ENCODE data around the gene ZFYVE19. TPM values are rescaled to one million over a fixed set of nuclear protein-coding genes. Genes with fewer than 3 reads are reported as not detected.

The ZFYVE19 gene
- total RNA-seq, 4 donors from 2014 or later: 5.6 to 37.5 (median 15.2) TPM

DNA sequence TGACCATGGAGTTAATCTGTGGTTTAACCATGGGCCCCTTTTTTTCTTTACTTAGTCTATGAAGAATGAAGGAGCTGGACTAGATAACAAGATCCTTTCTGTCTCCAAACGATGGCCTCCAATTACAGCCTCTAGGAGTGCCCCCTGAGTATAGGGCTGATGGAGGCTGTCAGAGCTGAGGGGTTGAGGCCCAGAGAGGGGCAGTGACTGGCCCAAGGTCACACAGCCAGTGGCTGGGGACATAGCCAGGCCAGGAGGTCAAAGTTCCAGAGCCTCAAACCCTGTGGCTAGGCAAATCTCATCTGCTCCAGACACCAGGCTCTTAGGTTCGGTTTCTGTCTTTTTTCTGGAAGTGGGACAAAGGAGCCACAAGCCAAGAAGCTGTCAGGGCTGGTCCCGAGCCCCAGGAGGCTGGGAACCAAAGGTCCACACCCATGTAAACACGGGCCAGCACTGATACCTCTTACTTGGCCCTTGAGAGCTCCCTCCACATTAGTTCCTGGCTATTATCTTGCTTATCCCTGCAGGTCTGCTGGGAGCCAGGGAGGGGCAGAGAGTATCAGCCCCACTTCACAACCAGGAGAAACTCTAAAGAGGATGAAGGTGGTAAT, 56.9 kb downstream of the ZFYVE19 start:
- intact Hi-C loops (cut with DNase I; ENCODE audit: low total_unique reads): no loop called here
- Histone ChIP-seq H3K9me3 (no peaks in the 10 kb centered on the region), H3K27ac (no peak overlapping the region), H3K36me3 (no peaks in the 10 kb centered on the region), H3K4me3 (no peak overlapping the region), H3K27me3 (no peaks in the 10 kb centered on the region), H3K4me1 (no peaks in the 10 kb centered on the region)
- no peak for DNase-seq
- TF ChIP-seq POLR2A (IDR thresholded peaks at IDR 0.05): no peak
- TF ChIP-seq CTCF (IDR thresholded peaks at IDR 0.05): no peak

Small RNA genes lying within 50 kb of the gene (small RNA-seq; reads per million reads assigned to genes)
- not detected for gene SUMO2P15

Other genes with a start within 250 kb of the ZFYVE19 start
- gene CCDC32, start 242.0 kb upstream of the ZFYVE19 start, total RNA-seq: 10 to 100 TPM; 18.2 to 39.3 (median 29.3) TPM
- gene RPUSD2, start 237.8 kb upstream of the ZFYVE19 start, total RNA-seq: 10 to 100 TPM in 1 of 4 donors, 1 to 10 TPM in 1, under 1 TPM in 2; 0.29 to 18.6 (median 5.0) TPM
- 10 to 100 TPM in 1 of 4 donors, under 1 TPM in 2, not detected in 1; 0.26 to 33.5 (median 0.55) TPM for gene KNL1, start 212.8 kb upstream of the ZFYVE19 start, total RNA-seq
- 1 to 10 TPM in 2 of 4 donors, under 1 TPM in 1, not detected in 1; 0.51 to 7.7 (median 1.3) TPM for gene RAD51, start 111.9 kb upstream of the ZFYVE19 start, total RNA-seq
- 10 to 100 TPM in 2 of 4 donors, 1 to 10 TPM in 2; 6.4 to 27.0 (median 16.1) TPM for gene RMDN3, start 51.8 kb upstream of the ZFYVE19 start, total RNA-seq
- 100 to 1,000 TPM in 1 of 4 donors, 10 to 100 TPM in 2, 1 to 10 TPM in 1; 6.2 to 113 (median 34.5) TPM for gene GCHFR, start 43.0 kb upstream of the ZFYVE19 start, total RNA-seq
- gene C15orf62, start 37.1 kb upstream of the ZFYVE19 start, total RNA-seq: under 1 TPM in 2 of 4 donors, not detected in 2; 0.28 to 0.55 TPM
- 10 to 100 TPM in 3 of 4 donors, 1 to 10 TPM in 1; 6.1 to 79.4 (median 32.5) TPM for gene DNAJC17, start 384 bp downstream of the ZFYVE19 start, total RNA-seq
- not detected for gene PPP1R14D, start 21.6 kb downstream of the ZFYVE19 start, total RNA-seq
- 10 to 100 TPM in 1 of 4 donors, 1 to 10 TPM in 2, not detected in 1; 2.0 to 38.1 (median 2.3) TPM for gene SPINT1, start 37.0 kb downstream of the ZFYVE19 start, total RNA-seq
- gene RHOV, start 67.1 kb downstream of the ZFYVE19 start, total RNA-seq: under 1 TPM in 1 of 4 donors, not detected in 3; 0.76 TPM
- gene VPS18, start 87.4 kb downstream of the ZFYVE19 start, total RNA-seq: 10 to 100 TPM in 2 of 4 donors, 1 to 10 TPM in 2; 3.8 to 33.3 (median 17.3) TPM
- 10 to 100 TPM; 18.2 to 31.1 (median 22.6) TPM for gene DLL4, start 122.3 kb downstream of the ZFYVE19 start, total RNA-seq
- gene CHAC1, start 146.4 kb downstream of the ZFYVE19 start, total RNA-seq: 1 to 10 TPM in 2 of 4 donors, under 1 TPM in 1, not detected in 1; 0.35 to 1.8 (median 1.4) TPM